Measurements from ENCODE around the gene CRY2. TPM values are rescaled to one million over a fixed set of nuclear protein-coding genes. Genes with fewer than 3 reads are reported as not detected.
"Not testable (repeated sequence)": the region's sequence is repeated elsewhere in the genome, so short reads cannot be mapped to it uniquely, and the experiment has no call there.

The CRY2 gene
- total RNA-seq, 2 experiments from 2014 or later: 25.6 to 26.3 TPM

DNA sequence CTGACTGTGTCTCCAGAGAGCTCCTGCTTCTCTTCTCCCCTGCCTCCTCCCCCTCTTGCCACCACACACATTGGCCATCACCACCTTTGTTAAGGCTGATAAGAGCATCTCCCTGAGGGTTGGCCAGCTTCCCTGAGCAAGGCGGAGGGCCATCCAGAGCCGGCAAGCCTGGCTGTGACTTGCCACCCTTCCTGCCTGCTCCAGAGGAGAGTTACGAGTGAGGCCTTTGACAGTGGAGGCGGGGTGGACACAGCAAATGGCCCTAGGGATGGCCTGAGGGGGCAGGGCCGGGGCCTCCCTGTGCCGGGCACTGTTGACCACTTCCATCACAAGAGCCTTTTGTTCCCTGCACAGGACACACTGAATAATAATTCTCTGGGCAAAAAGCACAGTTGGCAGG lies 54.4 kb downstream of the CRY2 start:
- H3K4me3 Mint-ChIP-seq: no peak overlapping the region
- no peak for DNase-seq
- H3K4me1 Mint-ChIP-seq: peaks cover 11% of the 10 kb centered on the region
- CTCF ChIA-PET: interaction anchor here (1.1 kb wide), 1 partner anchor 20 kb away, joined by 3 read pairs; no protein-coding TSS in a partner anchor
- no peaks in the 10 kb centered on the region for H3K9me3 Mint-ChIP-seq
- POLR2A ChIA-PET: no interaction called here
- peaks cover 30% of the 10 kb centered on the region for H3K27me3 Mint-ChIP-seq
- no peaks in the 10 kb centered on the region for H3K36me3 Mint-ChIP-seq (ENCODE audit: low read depth)
- H3K27ac Mint-ChIP-seq: no peak overlapping the region

GRCh38 chr11:45902452-45903380 lies 55.4 kb downstream of the CRY2 start:
- Mint-ChIP-seq H3K27me3 (peaks cover 30% of the 10 kb centered on the region), H3K4me1 (peaks cover 11% of the 10 kb centered on the region), H3K27ac (no peak overlapping the region), H3K36me3 (ENCODE audit: low read depth) (no peaks in the 10 kb centered on the region), H3K4me3 (no peak overlapping the region), H3K9me3 (no peaks in the 10 kb centered on the region)
- ChIA-PET POLR2A (no interaction called here), CTCF (interaction anchor here (1.1 kb wide), 1 partner anchor 19 kb away, joined by 3 read pairs; no protein-coding TSS in a partner anchor)
- DNase-seq: no peak

GRCh38 chr11:45904309-45904915 lies 57.1 kb downstream of the CRY2 start:
- no peak for DNase-seq
- Mint-ChIP-seq H3K9me3 (no peaks in the 10 kb centered on the region), H3K27ac (no peak overlapping the region), H3K4me3 (no peak overlapping the region), H3K27me3 (peaks cover 17% of the 10 kb centered on the region), H3K36me3 (ENCODE audit: low read depth) (no peaks in the 10 kb centered on the region), H3K4me1 (peaks cover 9% of the 10 kb centered on the region)
- CTCF ChIA-PET: interaction anchor here (0.6 kb wide), 1 partner anchor 996 kb away, joined by 3 read pairs; no protein-coding TSS in a partner anchor
- POLR2A ChIA-PET: no interaction called here

- POLR2A ChIA-PET: no interaction called here
- H3K4me1 Mint-ChIP-seq: peaks cover 9% of the 10 kb centered on the region
- H3K9me3 Mint-ChIP-seq: no peaks in the 10 kb centered on the region
- H3K27me3 Mint-ChIP-seq: peaks cover 17% of the 10 kb centered on the region
- no peak overlapping the region for H3K4me3 Mint-ChIP-seq
- no peak overlapping the region for H3K27ac Mint-ChIP-seq
- DNase-seq: no peak
- CTCF ChIA-PET: interaction anchor here (0.6 to 1.0 kb wide), 2 partner anchors 12 to 995 kb away, joined by 3 read pairs; no protein-coding TSS in a partner anchor
- no peaks in the 10 kb centered on the region for H3K36me3 Mint-ChIP-seq (ENCODE audit: low read depth)
These were observed 57.8 kb downstream of the CRY2 start for GRCh38 chr11:45905095-45905494.

DNA sequence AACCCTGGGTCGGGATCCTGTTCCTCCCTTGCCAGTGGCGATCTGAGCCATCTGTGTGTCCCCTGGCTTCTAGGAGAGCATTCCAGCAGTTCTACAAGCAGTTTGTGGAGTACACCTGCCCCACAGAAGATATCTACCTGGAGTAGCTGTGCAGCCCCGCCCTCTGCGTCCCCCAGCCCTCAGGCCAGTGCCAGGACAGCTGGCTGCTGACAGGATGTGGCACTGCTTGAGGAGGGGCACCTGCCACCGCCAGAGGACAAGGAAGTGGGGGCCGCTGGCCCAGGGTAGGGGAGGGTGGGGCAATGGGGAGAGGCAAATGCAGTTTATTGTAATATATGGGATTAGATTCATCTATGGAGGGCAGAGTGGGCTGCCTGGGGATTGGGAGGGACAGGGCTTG lies 58.3 kb downstream of the CRY2 start:
- H3K9me3 Mint-ChIP-seq; POLR2A ChIA-PET; H3K27ac Mint-ChIP-seq; H3K36me3 Mint-ChIP-seq (ENCODE audit: low read depth); DNase-seq; H3K4me1 Mint-ChIP-seq; H3K4me3 Mint-ChIP-seq: not testable (repeated sequence)
- peaks cover 15% of the 10 kb centered on the region for H3K27me3 Mint-ChIP-seq
- CTCF ChIA-PET: interaction anchor here (1.0 to 1.1 kb wide), 2 partner anchors 13 to 21 kb away, joined by 3 to 5 read pairs; no protein-coding TSS in a partner anchor

DNA sequence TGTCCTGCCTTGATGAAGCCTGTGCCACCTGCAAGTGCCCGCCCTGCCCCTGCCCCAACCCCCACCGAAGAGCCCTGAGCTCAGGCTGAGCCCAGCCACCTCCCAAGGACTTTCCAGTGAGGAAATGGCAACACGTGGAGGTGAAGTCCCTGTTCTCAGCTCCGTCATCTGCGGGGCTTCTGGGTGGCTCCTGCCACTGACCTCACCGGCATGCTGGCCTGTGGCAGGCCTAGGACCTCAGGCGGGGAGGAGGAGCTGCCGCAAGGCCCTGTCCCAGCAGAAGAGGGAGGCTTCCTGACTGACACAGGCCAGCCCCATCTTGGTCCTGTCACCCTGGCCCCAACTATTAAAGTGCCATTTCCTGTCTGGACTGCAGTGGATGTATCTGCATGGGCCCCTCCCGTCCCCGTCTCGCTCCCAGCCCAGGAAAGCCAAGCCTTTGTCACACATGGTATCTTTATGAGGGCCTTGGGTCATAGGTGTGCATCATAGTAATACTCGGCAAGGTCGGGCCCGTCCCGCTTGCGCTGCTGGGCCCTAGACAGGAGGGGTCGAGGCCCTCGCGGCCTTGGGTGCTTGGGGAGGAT lies 58.9 kb downstream of the CRY2 start:
- peaks cover 5% of the 10 kb centered on the region for H3K4me1 Mint-ChIP-seq
- peak overlapping the region; percentile 62 for H3K27ac Mint-ChIP-seq
- ChIA-PET POLR2A (no interaction called here), CTCF (interaction anchor here (0.6 to 1.1 kb wide), 3 partner anchors 13 to 105 kb away, joined by 3 to 5 read pairs (median 3); no protein-coding TSS in a partner anchor)
- no peak for DNase-seq
- H3K36me3 Mint-ChIP-seq (ENCODE audit: low read depth): peaks cover 5% of the 10 kb centered on the region
- no peaks in the 10 kb centered on the region for H3K9me3 Mint-ChIP-seq
- no peak overlapping the region for H3K4me3 Mint-ChIP-seq
- H3K27me3 Mint-ChIP-seq: peaks cover 8% of the 10 kb centered on the region

- CTCF ChIA-PET: interaction anchor here (1.2 kb wide), 1 partner anchor 10 kb away, joined by 3 read pairs; the partner anchor contains the start of gene PEX16
- H3K36me3 Mint-ChIP-seq (ENCODE audit: low read depth): peaks cover 7% of the 10 kb centered on the region
- POLR2A ChIA-PET: no interaction called here
- no peak within 1 kb of the TSS for H3K4me3 Mint-ChIP-seq
- no peak for DNase-seq
- peaks cover 5% of the 10 kb centered on the region for H3K4me1 Mint-ChIP-seq
- no peaks in the 10 kb centered on the region for H3K9me3 Mint-ChIP-seq
- H3K27me3 Mint-ChIP-seq: no peaks in the 10 kb centered on the region
- H3K27ac Mint-ChIP-seq: peak within 1 kb of the TSS; percentile 62
These were observed 59.8 kb downstream of the CRY2 start, which contains the start of gene FREY1 for GRCh38 chr11:45906965-45907611. Gene FREY1 (minus strand): TSS chr11:45907271. CDS start chr11:45907245, 26 bp downstream.

DNA sequence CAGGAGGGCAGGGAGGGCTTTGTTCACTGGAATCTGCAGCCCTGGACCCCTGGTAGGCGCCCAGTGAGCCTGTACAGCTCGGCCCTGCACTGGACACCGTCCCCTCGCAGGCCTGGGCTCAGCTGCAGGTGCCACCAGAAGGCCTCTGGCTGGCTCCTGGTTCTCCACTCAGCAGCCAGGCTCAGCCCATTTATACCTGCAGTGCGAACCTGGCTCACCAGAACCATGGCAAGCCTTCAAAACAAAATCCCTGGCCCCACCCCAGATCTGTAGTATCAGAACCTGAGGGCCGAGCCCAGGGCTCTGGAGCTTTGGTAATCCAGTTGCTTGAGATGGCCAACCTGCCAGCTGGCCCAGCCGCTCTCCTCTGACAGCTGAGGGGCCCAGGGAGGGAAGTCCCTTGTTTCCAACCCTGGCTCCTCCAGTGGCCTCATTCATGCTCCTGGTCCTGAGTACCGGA lies 60.7 kb downstream of the CRY2 start:
- no peaks in the 10 kb centered on the region for H3K9me3 Mint-ChIP-seq
- ChIA-PET POLR2A (no interaction called here), CTCF (interaction anchor here (1.2 kb wide), 1 partner anchor 9 kb away, joined by 3 read pairs; the partner anchor contains the start of gene PEX16)
- H3K27ac Mint-ChIP-seq: no peak overlapping the region
- H3K4me3 Mint-ChIP-seq: no peak overlapping the region
- H3K27me3 Mint-ChIP-seq: no peaks in the 10 kb centered on the region
- DNase-seq: no peak
- H3K4me1 Mint-ChIP-seq: peaks cover 5% of the 10 kb centered on the region
- peaks cover 7% of the 10 kb centered on the region for H3K36me3 Mint-ChIP-seq (ENCODE audit: low read depth)

DNA sequence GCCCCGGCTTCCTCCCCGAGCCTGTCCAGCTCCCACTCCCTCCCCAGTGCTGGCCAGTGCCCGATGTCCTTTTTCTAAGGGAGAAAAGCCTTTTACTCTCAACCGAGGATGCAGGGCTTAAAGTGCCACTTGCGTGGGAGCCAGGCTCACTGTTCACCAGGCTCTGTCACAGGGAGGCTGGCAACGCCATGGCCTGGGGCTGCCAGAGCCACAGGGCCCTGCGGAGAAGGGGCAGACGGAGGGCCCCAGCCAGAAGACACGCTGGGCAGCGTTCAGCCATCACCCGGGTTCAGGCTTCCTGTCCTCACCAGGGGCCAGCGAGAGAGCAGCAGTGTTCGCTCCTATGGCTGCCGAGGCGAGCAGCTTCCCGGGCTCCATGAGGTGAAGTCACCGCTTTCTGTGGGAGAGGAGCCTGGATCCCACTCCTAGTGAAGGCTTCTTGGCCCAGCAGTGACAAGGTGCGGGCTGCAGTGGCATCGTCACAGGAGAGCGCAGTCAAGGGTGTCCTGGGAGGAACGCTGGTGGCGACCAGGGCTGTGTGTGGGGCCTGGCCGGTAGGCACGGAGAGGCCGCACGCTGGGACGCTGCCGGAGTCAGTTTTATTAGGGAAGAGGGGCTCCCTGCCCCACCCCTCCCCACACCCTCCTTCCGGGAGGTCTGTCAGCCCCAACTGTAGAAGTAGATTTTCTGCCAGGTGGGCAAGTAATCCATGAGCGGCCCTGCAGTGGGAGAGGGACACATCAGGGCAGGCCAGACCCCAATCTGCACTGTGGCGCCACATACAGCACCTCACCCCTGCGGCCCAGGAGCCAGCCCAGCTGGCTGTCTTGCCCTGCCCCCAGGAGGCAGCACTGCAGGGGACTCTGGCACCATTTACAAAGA lies 62.6 kb downstream of the CRY2 start:
- H3K36me3 Mint-ChIP-seq (ENCODE audit: low read depth): peaks cover 15% of the 10 kb centered on the region
- no peak for DNase-seq
- no peak overlapping the region for H3K27ac Mint-ChIP-seq
- ChIA-PET POLR2A (no interaction called here), CTCF (no interaction called here)
- peaks cover 5% of the 10 kb centered on the region for H3K4me1 Mint-ChIP-seq
- no peaks in the 10 kb centered on the region for H3K27me3 Mint-ChIP-seq
- H3K4me3 Mint-ChIP-seq: no peak overlapping the region
- H3K9me3 Mint-ChIP-seq: no peaks in the 10 kb centered on the region

DNA sequence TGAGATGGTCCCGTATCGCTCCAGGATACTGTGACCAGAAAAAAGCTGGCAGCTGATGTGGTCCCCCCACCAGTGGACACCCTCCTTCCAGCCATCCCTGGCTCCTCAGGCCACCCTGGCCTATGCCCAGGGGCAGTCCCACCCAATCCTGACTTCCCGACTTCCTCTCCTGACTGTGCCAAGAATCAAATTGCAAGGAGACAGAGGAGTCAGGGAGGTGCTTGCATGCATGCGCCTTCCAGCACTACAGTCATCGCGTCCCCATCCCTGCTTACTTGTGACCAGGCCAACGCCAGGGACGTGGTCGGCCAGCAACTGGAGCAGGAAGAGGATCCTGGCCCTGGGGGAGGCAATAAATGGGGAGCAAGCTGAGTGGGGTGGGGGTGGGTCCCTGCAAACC lies 63.3 kb downstream of the CRY2 start:
- Mint-ChIP-seq H3K4me3 (no peak overlapping the region), H3K36me3 (ENCODE audit: low read depth) (peaks cover 20% of the 10 kb centered on the region), H3K27me3 (no peaks in the 10 kb centered on the region), H3K27ac (no peak overlapping the region), H3K9me3 (no peaks in the 10 kb centered on the region), H3K4me1 (peaks cover 8% of the 10 kb centered on the region)
- CTCF ChIA-PET: no interaction called here
- POLR2A ChIA-PET: no interaction called here
- DNase-seq: no peak

GRCh38 chr11:45913514-45913913 lies 66.2 kb downstream of the CRY2 start:
- POLR2A ChIA-PET: no interaction called here
- H3K9me3 Mint-ChIP-seq: no peaks in the 10 kb centered on the region
- peaks cover 23% of the 10 kb centered on the region for H3K4me1 Mint-ChIP-seq
- no peak overlapping the region for H3K27ac Mint-ChIP-seq
- CTCF ChIA-PET: interaction anchor here (0.9 to 1.4 kb wide), 3 partner anchors 13 to 26 kb away, joined by 3 read pairs; no protein-coding TSS in a partner anchor
- H3K4me3 Mint-ChIP-seq: no peak overlapping the region
- no peak for DNase-seq
- H3K36me3 Mint-ChIP-seq (ENCODE audit: low read depth): peaks cover 22% of the 10 kb centered on the region
- H3K27me3 Mint-ChIP-seq: no peaks in the 10 kb centered on the region

Data from activated CD4-positive, alpha-beta T cell treated with anti-CD3 and anti-CD28 coated beads, Interleukin-2, amount 10 ng/mL, durations not matched to agents 7 days and 5 days (primary cell).